HG02571 (cell line): Measurements from ENCODE around the gene OBSCN.

ENCODE experiments used
- ATAC-seq: cut with Tn5 transposase; IDR thresholded peaks from one replicate; pipeline ENCODE4 v1.9.1; 2021; ENCODE audit warnings: mild to moderate bottlenecking, moderate library complexity; ENCODE audit not compliant: unreplicated experiment

Gene OBSCN

DNA sequence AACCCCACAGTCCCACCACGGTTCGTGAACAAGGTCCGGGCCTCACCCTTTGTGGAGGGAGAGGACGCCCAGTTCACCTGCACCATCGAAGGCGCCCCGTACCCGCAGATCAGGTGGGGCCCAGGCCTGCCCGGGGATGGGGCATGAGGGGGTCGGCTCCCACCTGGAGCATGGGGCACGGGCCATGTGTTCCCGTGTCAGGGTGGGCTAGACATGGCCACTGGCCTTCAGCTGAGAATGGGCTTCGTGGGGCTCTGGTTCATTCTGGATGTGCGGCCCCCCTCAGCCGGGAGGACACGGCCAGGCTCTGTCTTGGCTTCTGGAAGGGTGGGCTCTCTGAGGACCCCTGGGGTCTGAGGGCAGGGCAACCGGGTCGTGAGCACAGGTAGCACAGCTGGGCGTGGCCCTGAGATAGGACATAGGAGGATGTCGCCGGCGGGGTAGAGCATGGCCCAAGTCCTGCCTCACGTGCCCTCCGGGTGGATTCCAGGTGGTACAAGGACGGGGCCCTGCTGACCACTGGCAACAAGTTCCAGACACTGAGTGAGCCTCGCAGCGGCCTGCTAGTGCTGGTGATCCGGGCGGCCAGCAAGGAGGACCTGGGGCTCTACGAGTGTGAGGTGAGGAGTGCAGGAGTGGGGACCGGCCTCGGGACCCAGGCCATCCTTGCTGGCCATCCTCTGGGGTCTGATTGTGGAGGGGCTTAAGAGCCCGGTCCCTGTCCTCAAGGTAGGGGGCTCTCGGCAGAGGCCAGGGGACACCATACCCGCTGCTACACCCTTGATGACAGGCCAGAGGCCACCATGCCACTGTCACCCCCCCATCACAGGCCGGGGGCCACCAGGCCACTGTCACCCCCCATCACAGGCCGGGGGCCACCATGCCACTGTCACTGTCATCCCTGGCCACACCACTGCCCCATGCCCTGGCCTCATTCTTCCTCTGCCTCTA lies 143.3 kb downstream of the OBSCN start:
- no peak for ATAC-seq

DNA sequence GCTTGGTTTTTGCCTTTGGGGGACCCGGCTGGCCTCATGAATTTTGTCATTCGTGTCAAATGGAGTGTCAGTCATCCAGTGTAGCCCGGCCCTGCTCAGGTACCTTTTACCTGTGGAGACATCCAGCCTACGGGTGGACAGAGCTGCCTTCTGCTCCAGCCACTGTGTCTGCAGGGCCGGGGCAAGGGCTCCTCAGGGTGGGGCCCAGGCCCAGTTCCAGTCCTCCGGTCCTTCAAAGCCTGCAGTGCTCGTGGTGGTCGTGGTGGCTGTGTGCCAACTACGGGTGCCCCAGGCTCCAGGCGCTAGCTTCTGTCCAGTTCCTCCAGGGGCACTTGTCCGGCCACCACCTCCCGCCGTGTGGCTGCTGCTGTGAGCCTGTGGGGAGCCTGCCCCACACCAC lies 144.0 kb downstream of the OBSCN start:
- no peak for ATAC-seq

DNA sequence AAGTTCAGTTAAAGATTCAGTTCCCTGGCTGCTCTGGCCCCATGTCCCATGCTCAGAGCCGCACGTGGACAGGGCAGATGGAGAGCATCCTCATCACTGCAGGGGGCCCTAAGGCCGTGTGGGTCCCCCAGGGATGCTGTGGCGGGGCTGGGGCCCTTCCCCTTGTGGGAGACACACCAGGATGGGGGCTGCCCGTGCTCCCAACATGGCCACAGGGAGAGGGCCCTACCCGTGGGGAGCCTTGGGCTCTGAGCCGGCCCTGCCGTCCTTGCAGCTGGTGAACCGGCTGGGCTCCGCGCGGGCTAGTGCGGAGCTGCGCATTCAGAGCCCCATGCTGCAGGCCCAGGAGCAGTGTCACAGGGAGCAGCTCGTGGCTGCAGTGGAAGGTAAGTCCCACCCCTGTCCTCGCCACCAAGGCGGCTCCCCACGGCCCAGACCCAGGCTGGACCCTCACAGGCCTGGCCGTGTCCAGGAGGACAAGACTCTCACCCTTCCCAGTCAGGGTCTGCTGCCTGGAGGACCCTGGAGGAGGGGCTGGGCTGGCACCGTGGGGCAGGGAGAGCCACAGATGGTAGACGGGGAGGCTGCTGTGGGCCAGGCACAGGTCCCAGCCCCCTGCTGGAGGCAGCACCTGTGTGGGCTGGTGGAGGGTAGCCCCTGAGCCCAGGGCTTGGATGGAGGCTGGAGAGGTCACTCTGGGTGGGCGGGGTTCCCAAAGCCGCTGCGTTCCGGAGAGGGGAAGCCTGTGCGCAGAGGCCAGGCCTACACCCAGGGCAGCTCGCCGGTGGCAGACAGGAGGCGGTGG lies 145.0 kb downstream of the OBSCN start:
- ATAC-seq = no peak

DNA sequence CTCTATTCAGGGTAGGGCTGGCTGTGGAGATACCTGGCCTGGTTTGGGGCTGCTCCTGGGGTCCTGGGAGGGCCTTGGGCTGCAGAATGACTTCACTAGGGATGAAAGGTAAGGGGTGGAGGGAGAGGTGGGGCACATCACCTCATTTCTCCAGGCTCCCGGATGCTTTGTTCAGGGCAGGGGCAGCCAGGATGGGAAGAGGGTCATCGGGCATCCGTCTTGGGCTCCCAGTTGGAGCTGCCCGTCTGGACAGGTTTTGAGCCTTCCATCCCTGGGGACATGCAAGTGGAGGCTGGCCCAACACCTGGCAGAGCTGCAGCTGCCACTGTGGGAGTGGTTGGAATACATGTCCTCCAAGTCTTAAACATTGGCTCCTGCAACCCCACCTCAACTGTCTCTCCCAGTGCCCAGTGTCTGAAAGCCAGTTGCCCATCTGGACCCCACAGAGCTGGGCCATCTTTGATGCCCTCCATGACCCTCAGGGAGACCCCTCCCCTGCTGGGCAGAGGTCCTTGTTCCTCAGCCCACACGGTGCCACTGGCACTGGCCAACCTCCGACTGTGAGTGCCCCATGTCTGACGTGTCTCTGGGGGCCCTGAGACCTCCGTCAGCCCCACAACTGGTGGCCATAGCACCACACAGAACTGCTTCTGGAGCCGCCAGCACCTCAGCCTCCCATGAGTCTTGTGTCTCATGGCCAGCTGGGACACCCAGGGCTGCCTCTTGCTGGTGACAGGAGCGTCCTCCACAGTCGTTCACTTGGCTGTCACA lies 145.9 kb downstream of the OBSCN start:
- ATAC-seq = no peak

DNA sequence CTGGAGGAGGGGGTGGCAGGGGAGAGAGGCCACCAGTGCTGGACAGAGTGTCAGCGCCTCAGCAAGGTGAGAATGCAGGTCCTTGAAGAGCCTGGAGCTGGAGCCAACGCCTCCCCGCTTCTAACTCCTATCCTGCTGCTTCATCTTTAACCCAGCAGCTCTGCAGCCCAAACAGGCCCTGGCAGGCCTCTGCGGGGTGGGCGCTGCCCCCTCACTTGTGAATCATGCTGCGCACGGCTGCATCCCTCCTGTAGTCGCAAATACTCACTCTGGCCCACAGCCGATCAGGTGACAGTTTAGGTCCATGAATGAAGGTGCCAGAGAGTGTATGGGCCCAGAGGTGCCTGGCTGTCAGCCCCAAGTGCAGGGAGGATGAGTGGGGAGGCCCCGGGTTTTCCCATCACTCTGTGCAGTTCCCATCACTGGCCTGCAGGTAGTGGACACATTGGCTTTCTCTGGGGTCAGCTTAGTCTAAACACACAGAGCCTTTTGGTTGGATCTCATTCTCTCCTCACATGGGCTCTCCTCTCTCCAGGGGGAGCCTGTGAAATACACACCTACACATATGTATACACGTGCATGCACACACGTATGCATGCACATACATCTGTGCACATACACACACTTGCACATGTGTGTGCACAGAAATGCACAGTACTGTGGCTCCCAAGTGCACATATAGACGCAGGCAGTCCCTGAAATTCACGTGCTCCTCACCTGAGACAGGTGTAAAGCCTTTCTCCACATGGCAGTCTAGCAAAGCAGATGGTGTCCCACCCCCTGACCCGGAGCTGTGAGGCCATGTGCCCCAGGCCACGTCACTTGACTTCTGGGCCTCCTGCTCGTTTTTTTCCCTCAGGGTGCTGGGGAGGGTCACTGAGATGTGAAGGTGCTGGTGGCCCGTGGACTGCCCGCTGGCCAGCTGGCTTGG lies 146.8 kb downstream of the OBSCN start:
- ATAC-seq = no peak

DNA sequence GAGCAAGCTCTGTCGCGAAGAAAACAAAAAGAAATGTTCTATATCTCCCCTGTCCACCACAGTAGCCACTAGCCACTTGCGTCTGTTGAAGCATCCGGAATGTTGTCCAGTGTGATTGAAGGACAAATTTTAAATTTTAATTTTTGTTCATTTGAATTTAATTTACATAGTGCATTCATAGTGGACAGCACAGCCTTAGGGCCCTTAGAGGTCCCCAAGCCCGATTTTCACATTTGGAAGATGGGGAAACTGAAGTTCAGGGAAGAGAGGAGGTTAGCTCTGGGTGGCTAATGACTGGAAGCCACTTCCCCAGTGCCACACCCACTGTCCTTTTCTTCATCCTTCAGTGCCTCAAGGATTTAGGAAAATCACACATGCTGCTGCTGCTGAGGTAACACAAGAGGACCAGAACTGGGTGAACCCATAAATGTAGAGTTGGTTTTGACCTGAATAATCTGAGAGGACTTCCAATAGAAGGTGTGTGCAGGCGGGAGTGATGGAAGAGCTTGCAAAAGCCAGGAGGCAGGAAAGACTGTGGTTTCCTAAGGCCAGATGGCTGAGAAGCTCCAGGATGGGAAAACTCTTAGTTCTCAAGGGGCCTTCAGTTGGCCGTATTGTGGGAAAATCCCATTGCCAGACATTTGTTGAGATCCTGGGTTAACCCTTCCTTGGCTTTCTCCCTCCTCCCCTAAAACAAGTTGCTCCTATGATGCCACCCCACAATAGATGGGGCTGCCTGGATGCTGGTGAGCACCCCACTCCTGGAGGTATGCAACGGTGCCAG lies 149.2 kb downstream of the OBSCN start:
- no peak for ATAC-seq

DNA sequence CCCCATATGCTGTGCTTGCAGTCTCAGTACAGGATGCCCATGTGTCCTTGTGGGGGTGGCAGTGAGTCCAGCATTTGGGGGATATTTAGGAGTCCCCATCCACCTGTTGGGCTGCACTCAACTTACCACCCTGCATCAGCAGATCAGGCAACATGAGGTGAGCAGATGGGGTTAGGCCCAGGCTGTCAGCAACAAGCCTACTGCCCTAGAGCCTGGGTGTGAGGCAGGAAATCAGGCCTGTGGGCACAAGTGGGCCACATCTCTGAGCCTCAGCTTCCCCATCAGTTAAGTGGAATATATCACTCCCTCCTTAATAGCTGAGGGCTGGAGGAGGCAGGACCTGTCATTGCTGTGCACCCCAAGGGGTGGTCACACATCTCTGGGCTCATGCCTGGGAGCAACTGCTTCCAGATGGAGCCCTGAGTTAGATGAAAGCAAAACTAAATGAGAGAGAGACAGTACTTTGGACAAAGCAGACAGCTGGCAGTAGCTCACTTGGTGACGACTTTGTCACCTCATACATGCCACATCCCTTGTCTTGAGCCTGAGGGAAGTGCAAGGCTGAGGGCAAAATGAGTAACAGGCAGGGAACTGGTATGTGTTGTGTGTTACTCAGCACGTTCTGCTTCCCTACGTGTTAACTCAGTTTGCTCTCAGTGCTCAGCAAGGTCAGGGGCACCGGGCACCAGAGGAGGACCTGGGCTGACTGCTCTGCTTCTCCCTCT lies 150.4 kb downstream of the OBSCN start:
- ATAC-seq = no peak

DNA sequence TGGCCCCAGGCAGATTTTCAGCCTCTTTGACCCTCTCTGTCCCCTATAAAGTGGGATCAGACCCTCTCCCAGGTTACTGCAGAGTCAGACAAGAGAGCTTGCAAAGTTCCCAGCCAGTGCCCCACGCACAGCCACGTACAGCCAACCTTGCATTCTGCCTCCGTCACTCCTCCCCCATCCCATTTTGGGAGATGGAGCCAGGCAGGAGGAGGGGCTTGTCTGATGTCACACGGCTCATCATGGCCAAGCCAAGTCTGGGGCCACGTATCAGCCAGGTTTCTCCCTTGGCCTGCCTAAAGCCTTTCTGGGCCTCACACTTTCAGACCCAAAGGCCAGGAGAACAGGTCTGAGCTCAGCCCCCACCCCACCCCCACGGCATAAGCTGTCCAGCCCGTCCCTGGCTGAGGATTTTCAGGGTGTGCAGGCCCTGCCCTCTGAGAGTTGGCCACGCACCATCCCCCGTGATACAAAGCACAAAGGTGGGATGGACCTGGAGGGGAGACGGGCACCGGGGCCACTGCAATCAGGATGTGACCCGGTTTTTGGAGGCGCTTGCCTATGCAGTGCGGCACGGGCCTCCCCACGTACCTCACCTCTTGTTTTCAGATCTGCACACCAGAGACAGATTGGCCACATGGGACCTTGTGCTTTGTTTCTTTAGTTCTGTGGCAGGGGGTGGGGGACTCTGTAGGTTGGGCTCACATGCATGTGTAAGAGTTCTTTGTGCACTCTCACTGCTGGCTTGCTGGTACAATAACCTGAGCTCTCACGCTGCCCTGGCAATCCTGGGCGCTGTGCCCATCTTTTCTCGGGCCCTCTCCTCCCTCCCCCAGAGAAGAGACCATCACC lies 151.1 kb downstream of the OBSCN start:
- no peak for ATAC-seq

DNA sequence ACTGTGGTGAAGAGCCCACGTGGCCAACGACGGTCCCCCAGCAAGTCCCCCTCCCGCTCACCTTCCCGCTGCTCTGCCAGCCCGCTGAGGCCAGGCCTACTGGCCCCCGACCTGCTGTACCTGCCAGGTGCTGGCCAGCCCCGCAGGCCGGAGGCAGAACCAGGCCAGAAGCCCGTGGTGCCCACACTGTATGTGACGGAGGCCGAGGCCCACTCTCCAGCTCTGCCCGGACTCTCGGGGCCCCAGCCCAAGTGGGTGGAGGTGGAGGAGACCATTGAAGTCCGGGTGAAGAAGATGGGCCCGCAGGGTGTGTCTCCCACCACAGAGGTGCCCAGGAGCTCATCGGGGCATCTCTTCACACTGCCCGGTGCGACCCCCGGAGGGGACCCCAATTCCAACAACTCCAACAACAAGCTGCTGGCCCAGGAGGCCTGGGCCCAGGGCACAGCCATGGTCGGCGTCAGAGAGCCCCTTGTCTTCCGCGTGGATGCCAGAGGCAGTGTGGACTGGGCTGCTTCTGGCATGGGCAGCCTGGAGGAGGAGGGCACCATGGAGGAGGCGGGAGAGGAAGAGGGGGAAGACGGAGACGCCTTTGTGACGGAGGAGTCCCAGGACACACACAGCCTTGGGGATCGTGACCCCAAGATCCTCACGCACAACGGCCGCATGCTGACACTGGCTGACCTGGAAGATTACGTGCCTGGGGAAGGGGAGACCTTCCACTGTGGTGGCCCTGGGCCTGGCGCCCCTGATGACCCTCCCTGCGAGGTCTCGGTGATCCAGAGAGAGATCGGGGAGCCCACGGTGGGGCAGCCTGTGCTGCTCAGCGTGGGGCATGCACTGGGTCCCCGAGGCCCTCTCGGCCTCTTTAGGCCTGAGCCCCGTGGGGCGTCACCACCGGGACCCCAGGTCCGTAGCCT lies 152.0 kb downstream of the OBSCN start:
- no peak for ATAC-seq

DNA sequence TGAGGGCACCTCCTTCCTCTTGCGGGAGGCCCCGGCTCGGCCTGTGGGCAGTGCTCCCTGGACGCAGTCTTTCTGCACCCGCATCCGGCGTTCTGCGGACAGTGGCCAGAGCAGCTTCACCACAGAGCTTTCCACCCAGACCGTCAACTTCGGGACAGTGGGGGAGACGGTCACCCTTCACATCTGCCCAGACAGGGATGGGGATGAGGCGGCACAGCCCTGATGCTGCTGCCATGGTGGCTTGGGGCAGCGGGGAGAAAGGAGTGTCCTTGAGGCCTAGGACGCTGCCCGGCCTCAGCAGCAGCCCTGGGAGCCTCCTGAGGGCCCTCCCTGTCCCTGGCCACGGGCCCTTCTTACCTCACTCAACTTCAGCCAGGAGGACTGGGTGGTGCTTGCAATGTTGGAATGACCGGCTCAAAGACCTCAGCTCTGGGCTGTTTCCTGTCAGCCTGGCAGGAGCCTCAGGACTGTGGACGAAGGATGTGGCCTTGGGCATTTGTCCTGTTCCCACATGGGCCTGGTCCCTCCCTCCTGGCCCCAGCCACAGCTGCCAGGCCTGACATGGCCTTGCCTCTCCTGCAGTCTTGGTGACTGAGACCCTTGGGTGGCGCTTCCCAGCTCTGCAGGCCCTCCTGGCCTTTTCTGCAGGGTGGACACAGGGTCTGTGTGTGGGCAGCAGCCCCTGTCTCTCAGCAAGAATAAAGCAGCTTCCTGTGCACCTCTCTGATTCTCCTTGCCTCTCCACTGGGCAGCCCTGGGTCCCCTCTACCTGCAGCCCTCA lies 152.9 kb downstream of the OBSCN start:
- no peak for ATAC-seq

DNA sequence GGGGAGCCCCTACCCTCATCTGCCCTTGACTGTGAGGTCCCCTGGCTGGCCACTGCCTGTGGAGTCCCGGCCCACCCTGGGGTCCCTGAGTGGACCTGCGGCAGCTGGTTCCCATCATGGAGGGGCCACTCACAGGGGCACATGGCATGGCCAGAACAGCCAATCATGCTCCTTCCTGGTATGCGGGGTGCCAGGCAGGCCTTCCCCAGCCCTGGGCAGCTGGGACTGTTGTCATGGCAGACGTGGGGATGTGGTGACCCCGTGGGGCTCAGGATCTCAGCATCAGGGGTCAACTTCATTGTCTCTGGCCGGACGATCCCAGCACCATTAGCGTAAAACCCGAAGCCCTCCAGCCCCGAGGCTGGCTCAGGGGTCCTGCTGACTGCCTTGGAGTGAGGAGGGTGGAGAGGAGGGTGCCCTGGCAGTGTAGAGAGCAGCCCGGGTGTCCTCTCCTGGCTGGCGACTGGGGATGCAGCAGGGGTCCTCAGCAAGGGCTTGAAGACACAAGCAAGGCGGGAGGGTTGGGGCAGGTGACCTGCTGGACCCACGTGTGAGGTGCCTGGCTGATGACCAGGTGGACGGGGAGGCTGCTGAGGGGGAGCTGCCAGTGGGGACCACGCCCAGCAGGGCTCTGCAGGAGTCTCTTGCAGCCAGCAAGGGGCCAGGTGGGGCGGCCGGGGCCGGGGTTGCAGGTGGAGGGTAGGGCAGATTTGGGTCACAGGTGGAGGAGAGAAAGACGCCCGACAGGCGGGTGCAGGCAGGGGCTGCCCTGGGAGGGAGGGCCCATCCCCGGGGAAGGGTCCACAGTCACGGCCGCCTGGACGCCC lies 153.7 kb downstream of the OBSCN start:
- no peak for ATAC-seq

DNA sequence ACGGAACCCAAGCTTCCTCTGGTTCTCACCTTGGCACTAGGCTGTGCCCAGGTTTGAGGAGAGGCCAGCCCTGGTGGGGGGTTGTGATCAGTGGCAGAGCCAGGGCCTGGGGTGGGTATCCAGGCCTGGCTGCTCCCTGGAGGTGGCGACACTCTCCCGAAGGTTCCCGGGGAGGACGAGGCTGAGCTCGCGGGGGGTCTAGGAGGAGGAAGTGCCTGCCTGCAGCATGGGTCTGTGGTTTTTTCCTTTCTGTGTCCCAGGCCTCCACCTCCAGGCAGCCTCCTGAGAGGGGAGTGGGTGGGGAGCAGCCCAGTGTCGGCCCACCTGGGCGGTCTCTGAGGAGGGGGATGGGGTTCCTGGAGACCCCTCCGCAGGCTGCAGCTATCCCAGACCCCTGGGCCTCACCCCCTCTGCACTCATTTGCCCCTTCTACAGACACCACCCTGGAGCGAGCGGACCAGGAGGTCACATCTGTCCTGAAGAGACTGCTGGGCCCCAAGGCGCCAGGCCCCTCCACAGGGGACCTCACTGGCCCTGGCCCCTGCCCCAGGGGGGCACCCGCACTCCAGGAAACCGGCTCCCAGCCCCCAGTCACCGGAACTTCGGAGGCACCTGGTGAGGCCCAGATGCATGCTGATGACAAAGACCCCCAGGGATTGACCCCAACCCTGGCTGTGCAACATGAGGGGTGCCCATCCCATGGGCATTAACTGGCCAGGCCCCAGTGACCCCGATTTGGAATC lies 154.5 kb downstream of the OBSCN start:
- ATAC-seq = no peak

DNA sequence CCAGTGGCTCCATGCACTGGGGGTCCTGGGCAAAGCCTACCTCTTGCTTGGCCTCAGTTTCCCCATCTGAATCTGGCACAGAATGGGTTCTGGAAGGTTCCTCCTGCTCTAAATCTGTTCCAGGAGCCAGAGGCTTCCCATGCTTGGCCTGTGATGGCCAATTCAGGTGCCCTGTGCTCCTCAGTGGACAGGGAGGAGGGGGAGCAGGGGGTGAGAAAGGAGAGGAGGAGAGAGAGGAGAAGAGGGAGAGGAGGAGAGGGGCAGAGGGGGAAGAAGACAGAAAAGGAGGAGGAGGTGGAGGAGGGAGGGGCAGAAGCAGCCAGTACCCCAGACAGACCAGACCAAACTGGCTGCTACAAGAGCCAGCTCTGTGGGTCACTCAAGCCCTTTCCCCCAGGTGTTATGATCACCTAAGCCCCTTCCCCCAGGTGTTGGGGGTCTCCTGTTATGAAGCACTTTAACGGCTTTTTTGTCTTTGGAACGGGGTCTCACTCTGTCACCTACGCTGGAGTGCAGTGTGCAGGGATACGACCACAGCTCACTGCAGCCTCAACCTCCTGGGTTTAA lies 155.1 kb downstream of the OBSCN start:
- ATAC-seq = no peak

DNA sequence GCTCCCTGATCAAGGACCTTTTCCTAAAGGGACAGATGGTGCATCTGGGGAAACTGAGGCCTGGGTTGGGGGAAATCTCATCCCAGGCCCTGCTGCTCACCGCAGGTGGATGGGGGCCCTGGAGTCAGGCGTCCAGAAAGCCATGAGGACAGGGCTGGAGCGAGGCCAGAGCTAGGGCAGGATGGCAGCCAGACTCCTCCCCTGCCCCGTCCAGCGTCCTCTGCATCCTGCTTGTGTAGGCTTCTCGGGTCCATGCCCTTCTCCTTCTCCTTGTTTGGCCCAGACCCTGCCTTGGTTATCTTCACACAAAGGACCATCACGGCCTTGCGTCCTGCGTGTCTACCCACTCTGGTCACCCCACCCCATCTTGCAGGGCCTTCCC lies 155.8 kb downstream of the OBSCN start:
- no peak for ATAC-seq
